ENCODE measurements around the gene PRKN.

Gene PRKN

GRCh38 chr6:161389756-161390155 lies 1337.8 kb downstream of the PRKN start:
- in situ Hi-C loops (cut with MboI; ENCODE audit: low sequenced_read_pairs): no loop called here

- in situ Hi-C loops (cut with MboI; ENCODE audit: low sequenced_read_pairs): no loop called here
Measured at GRCh38 chr6:161383951-161384350, 1343.6 kb downstream of the PRKN start.

GRCh38 chr6:161379834-161380582 lies 1347.6 kb downstream of the PRKN start:
- in situ Hi-C loops (cut with MboI; ENCODE audit: low sequenced_read_pairs): loop anchor here (10.0 kb wide), 2 partner anchors 445 to 645 kb away; no protein-coding TSS in a partner anchor

GRCh38 chr6:161378115-161378514 lies 1349.5 kb downstream of the PRKN start:
- in situ Hi-C loops (cut with MboI; ENCODE audit: low sequenced_read_pairs): loop anchor here (10.0 kb wide), 2 partner anchors 443 to 643 kb away; no protein-coding TSS in a partner anchor

GRCh38 chr6:161377116-161377515 lies 1350.5 kb downstream of the PRKN start:
- in situ Hi-C loops (cut with MboI; ENCODE audit: low sequenced_read_pairs): loop anchor here (10.0 kb wide), 2 partner anchors 442 to 642 kb away; no protein-coding TSS in a partner anchor

GRCh38 chr6:161376367-161376766 lies 1351.2 kb downstream of the PRKN start:
- in situ Hi-C loops (cut with MboI; ENCODE audit: low sequenced_read_pairs): loop anchor here (10.0 kb wide), 2 partner anchors 442 to 642 kb away; no protein-coding TSS in a partner anchor

- in situ Hi-C loops (cut with MboI; ENCODE audit: low sequenced_read_pairs): loop anchor here (10.0 kb wide), 2 partner anchors 440 to 640 kb away; no protein-coding TSS in a partner anchor
Measured at GRCh38 chr6:161374971-161375873, 1352.3 kb downstream of the PRKN start.

GRCh38 chr6:161373905-161374451 lies 1353.6 kb downstream of the PRKN start:
- in situ Hi-C loops (cut with MboI; ENCODE audit: low sequenced_read_pairs): loop anchor here (10.0 kb wide), 2 partner anchors 439 to 639 kb away; no protein-coding TSS in a partner anchor

- in situ Hi-C loops (cut with MboI; ENCODE audit: low sequenced_read_pairs): loop anchor here (10.0 kb wide), 2 partner anchors 438 to 638 kb away; no protein-coding TSS in a partner anchor
Measured at GRCh38 chr6:161372422-161372793, 1355.2 kb downstream of the PRKN start.

GRCh38 chr6:161370880-161371279 lies 1356.7 kb downstream of the PRKN start:
- in situ Hi-C loops (cut with MboI; ENCODE audit: low sequenced_read_pairs): loop anchor here (10.0 kb wide), 2 partner anchors 436 to 636 kb away; no protein-coding TSS in a partner anchor

GRCh38 chr6:161369339-161369738 lies 1358.2 kb downstream of the PRKN start:
- in situ Hi-C loops (cut with MboI; ENCODE audit: low sequenced_read_pairs): no loop called here

- in situ Hi-C loops (cut with MboI; ENCODE audit: low sequenced_read_pairs): no loop called here
Measured at GRCh38 chr6:161368514-161368913, 1359.1 kb downstream of the PRKN start.

GRCh38 chr6:161367472-161367871 lies 1360.1 kb downstream of the PRKN start:
- in situ Hi-C loops (cut with MboI; ENCODE audit: low sequenced_read_pairs): no loop called here

GRCh38 chr6:161366301-161366923 lies 1361.2 kb downstream of the PRKN start:
- in situ Hi-C loops (cut with MboI; ENCODE audit: low sequenced_read_pairs): no loop called here

GRCh38 chr6:161365633-161366032 lies 1361.9 kb downstream of the PRKN start:
- in situ Hi-C loops (cut with MboI; ENCODE audit: low sequenced_read_pairs): no loop called here

GRCh38 chr6:161363286-161363685 lies 1364.3 kb downstream of the PRKN start:
- in situ Hi-C loops (cut with MboI; ENCODE audit: low sequenced_read_pairs): no loop called here

GRCh38 chr6:161362266-161362665 lies 1365.3 kb downstream of the PRKN start:
- in situ Hi-C loops (cut with MboI; ENCODE audit: low sequenced_read_pairs): no loop called here

- in situ Hi-C loops (cut with MboI; ENCODE audit: low sequenced_read_pairs): no loop called here
Measured at GRCh38 chr6:161361529-161361928, 1366.0 kb downstream of the PRKN start.

- in situ Hi-C loops (cut with MboI; ENCODE audit: low sequenced_read_pairs): no loop called here
Measured at GRCh38 chr6:161360520-161360919, 1367.0 kb downstream of the PRKN start.

- in situ Hi-C loops (cut with MboI; ENCODE audit: low sequenced_read_pairs): no loop called here
Measured at GRCh38 chr6:161359618-161359945, 1368.0 kb downstream of the PRKN start.

All from HL-60/S4 treated with retinoic acid at 250 ng/mL for 4 days and 3 days (cell line).